Measurements from ENCODE around the gene FAP. TPM values are rescaled to one million over a fixed set of nuclear protein-coding genes. Genes with fewer than 3 reads are reported as not detected.

The FAP gene
- total and polyA plus RNA-seq, 2 of the 8 experiments (the other 6 are each of a cell fraction or from before 2014, with no cell fraction given): not detected

- no peaks in the 10 kb centered on the region for H3K4me1 ChIP-seq (replicated peaks in 1 of 4; ENCODE audit: control insufficient read depth in 3 of 4, insufficient read depth in 4 of 4, low read length in 3 of 4)
- no peak overlapping the region for H2BK5ac ChIP-seq (ENCODE audit: low read depth, low read length)
- H3K27me3 ChIP-seq (replicated peaks in 1 of 4; ENCODE audit: control insufficient read depth in 3 of 4, extremely low read depth in 1 of 4, insufficient read depth in 3 of 4, low read length in 3 of 4): no peaks in the 10 kb centered on the region
- no peaks in the 10 kb centered on the region for H3K36me3 ChIP-seq (ENCODE audit: control insufficient read depth in 2 of 4, insufficient read depth in 4 of 4, low read length in 3 of 4)
- no peak overlapping the region for H2AK5ac ChIP-seq (ENCODE audit: low read depth, low read length)
- no peak overlapping the region for H2BK120ac ChIP-seq (replicated peaks; ENCODE audit: low read depth, low read length)
- no peak overlapping the region for H3K18ac ChIP-seq (ENCODE audit: extremely low read depth, low read length)
- no peak overlapping the region for H4K8ac ChIP-seq (ENCODE audit: extremely low read depth, insufficient read depth, low read length)
- no peak overlapping the region for H3K14ac ChIP-seq (ENCODE audit: insufficient read length)
- no peak overlapping the region for H3K23ac ChIP-seq (ENCODE audit: insufficient read length)
- no peak overlapping the region for H3K56ac ChIP-seq (replicated peaks; ENCODE audit: insufficient read length, low read depth, low read length)
- DNase-seq (ENCODE audit: low read depth in 1 of 2, low spot score in 2 of 2) (no peak), FAIRE-seq (no peak)
- no peak overlapping the region for H3K4me2 ChIP-seq (ENCODE audit: insufficient read depth in 1 of 2, low read depth in 2 of 2, low read length in 2 of 2)
- no peak overlapping the region for H2BK15ac ChIP-seq (ENCODE audit: low read length)
- H3K9ac ChIP-seq (replicated peaks in 1 of 4; ENCODE audit: extremely low read depth in 1 of 4, low read depth in 3 of 4, low read length in 3 of 4): no peak overlapping the region
- H3K27ac ChIP-seq (ENCODE audit: low read depth, low read length): no peak overlapping the region
- H2BK20ac ChIP-seq (ENCODE audit: low read length): no peak overlapping the region
- ChIA-PET CTCF (ENCODE audit: partially characterized antibody) (interaction anchor here (1.1 to 1.3 kb wide), 3 partner anchors 44 to 71 kb away, joined by 3 to 5 read pairs (median 5); no protein-coding TSS in a partner anchor), POLR2A (ENCODE audit: partially characterized antibody) (no interaction called here)
- no peak overlapping the region for H2AFZ ChIP-seq (ENCODE audit: low read length)
- H4K20me1 ChIP-seq (replicated peaks in 1 of 2; ENCODE audit: control insufficient read depth in 1 of 2, insufficient read depth in 2 of 2, low read length in 2 of 2): no peaks in the 10 kb centered on the region
- no peaks in the 10 kb centered on the region for H3K9me3 ChIP-seq (ENCODE audit: insufficient read depth in 2 of 2, low read depth in 1 of 2, low read length in 1 of 2)
- H2BK12ac ChIP-seq (ENCODE audit: low read depth, low read length): no peak overlapping the region
- no peak overlapping the region for H4K5ac ChIP-seq (ENCODE audit: insufficient read length, low read depth, low read length)
- TF ChIP-seq KDM4A (IDR thresholded peaks at IDR 0.05; ENCODE audit: low read depth, low read length, severe bottlenecking) (no peak), SP1 (IDR thresholded peaks at IDR 0.05; ENCODE audit: low read depth, low read length) (no peak), SUZ12 (IDR thresholded peaks at IDR 0.05; ENCODE audit: low read length) (no peak), CHD1 (IDR thresholded peaks at IDR 0.05; ENCODE audit: low read depth, low read length) (no peak), ZNF274 (IDR thresholded peaks at IDR 0.05; ENCODE audit: borderline replicate concordance, extremely low read depth, low read length) (no peak), POLR2A (IDR thresholded peaks at IDR 0.05; ENCODE audit: control extremely low read depth in 1 of 2, low read depth in 2 of 2, low read length in 2 of 2) (no peak)
- H3K23me2 ChIP-seq (ENCODE audit: low read depth, low read length): no peaks in the 10 kb centered on the region
- no peak overlapping the region for H3K4me3 ChIP-seq (ENCODE audit: extremely low read depth in 1 of 4, insufficient read depth in 2 of 4, low read depth in 3 of 4, low read length in 4 of 4)
- no peak overlapping the region for H4K91ac ChIP-seq (replicated peaks; ENCODE audit: insufficient read length, low read length)
- H3K79me2 ChIP-seq (ENCODE audit: control insufficient read depth in 1 of 2, insufficient read depth in 2 of 2, low read length in 2 of 2): no peaks in the 10 kb centered on the region
- H3K4ac ChIP-seq (replicated peaks; ENCODE audit: insufficient read length, low read depth, low read length): no peak overlapping the region
- no peaks in the 10 kb centered on the region for H3K79me1 ChIP-seq (ENCODE audit: low read depth, low read length)
Measured at GRCh38 chr2:162226836-162227235, 16.4 kb downstream of the FAP start.

Data from H1 (cell line).